ENCODE data around the gene VTN.

VTN gene

DNA sequence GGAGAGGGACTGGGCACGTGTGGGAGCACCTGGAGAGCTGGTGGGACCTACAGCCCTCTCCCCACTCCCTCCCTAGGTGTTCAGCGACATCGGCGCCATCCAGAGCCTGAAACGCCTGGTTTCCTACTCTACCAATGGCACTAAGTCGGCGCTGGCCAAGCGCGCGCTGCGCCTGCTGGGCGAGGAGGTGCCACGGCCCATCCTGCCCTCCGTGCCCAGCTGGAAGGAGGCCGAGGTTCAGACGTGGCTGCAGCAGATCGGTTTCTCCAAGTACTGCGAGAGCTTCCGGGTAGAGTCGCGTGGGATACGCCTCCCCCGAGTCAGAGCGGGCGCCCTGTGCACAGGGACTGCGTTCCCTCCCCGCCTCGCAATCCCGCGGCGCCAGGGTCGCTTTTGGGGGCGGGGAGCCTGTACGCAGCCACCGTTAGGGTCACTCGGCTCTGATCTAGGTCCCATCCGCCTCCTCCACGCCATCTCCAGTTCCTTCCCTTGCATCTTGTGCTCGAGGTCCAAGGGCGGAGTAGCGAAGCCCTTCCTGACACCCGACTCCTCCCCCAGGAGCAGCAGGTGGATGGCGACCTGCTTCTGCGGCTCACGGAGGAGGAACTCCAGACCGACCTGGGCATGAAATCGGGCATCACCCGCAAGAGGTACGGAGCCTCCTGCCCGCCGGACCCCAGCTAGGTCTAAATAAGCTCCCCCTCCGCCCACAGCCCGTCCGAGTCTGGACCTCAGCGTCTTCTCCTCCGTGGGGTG, 14.4 kb upstream of the VTN start:
- Mint-ChIP-seq H3K9me3 (no peaks in the 10 kb centered on the region), H3K27me3 (no peaks in the 10 kb centered on the region), H3K36me3 (peaks cover 7% of the 10 kb centered on the region), H3K4me1 (peaks cover 39% of the 10 kb centered on the region), H3K27ac (peak overlapping the region; percentile 76), H3K4me3 (peak overlapping the region; percentile 94)

DNA sequence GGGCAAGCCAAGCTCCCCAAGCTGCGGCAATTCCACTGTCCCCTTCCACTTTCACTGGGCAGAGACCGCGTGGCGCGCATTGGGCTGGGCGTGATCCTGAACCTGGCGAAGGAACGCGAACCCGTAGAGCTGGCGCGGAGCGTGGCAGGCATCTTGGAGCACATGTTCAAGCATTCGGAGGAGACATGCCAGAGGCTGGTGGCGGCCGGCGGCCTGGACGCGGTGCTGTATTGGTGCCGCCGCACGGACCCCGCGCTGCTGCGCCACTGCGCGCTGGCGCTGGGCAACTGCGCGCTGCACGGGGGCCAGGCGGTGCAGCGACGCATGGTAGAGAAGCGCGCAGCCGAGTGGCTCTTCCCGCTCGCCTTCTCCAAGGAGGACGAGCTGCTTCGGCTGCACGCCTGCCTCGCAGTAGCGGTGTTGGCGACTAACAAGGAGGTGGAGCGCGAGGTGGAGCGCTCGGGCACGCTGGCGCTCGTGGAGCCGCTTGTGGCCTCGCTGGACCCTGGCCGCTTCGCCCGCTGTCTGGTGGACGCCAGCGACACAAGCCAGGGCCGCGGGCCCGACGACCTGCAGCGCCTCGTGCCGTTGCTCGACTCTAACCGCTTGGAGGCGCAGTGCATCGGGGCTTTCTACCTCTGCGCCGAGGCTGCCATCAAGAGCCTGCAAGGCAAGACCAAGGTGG, 11.2 kb upstream of the VTN start:
- no peaks in the 10 kb centered on the region for H3K27me3 Mint-ChIP-seq
- no peak overlapping the region for H3K27ac Mint-ChIP-seq
- peak overlapping the region; percentile 49 for H3K4me3 Mint-ChIP-seq
- H3K4me1 Mint-ChIP-seq: peaks cover 34% of the 10 kb centered on the region
- H3K9me3 Mint-ChIP-seq: no peaks in the 10 kb centered on the region
- H3K36me3 Mint-ChIP-seq: peaks cover 6% of the 10 kb centered on the region

DNA sequence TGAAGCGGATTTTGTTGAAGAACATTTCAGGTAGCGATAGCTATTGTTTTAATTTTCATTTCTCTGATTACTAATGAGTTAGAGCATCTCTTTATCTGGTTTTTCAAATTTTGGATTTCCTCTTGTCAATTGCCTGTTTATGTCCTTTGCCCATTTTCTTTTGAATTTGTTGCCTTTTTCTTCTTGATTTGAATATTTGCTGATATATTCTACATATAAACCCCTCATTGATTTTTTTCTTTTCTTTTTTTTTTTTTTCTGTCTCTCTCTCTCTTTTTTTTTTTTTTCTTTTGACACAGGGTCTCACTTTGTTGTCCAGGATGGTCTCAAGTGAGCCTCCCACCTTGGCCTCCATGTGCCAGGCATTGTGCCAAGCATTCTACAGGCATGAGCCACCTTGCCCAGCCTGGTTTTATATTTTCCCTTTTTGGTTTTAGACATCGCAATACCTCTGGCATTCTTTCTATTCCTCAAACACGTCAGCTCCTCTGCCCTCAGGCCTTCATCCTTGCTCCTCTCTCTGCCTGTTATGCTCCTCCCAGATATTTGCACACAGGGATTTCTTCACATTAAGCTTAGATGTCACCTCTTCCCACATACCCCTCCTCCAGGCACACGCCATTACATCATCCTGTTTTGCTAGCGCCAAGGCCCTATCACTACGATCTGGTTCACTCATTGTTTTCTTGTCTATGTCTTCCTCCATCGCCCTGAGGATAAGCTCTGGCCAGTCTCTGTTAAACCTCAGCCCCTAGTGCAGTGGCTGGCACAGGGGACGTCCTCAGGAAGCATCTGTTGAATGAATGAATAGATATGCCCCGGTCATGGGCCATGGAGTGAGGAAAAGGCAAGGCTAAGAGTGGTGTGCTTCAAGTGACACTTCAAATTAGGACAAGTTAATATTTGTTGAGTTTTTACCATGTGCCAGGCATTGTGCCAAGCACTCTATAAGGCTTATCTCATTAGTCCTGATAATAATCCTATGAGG, 10.0 kb upstream of the VTN start:
- Mint-ChIP-seq H3K4me3 (no peak overlapping the region), H3K4me1 (peaks cover 29% of the 10 kb centered on the region), H3K27me3 (no peaks in the 10 kb centered on the region), H3K36me3 (peaks cover 6% of the 10 kb centered on the region), H3K9me3 (no peaks in the 10 kb centered on the region), H3K27ac (no peak overlapping the region)

DNA sequence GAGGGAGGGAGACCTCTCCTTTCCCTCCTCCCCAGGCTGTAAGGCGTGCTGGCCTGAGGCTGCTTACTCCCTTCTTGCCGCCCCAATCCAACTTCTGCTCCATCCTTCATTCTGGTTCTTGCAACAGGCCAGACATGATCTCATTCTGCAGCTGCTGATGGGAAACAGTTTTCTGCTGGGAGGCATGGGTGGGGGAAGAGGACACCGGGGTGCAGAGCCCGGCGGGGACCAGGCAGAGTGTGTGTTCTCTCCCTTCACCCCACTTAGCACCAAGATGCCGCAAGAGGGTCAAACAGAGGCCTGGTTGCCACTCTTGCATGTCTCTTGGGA, 2.8 kb upstream of the VTN start:
- H3K4me3 Mint-ChIP-seq: peak overlapping the region; percentile 85
- peaks cover 21% of the 10 kb centered on the region for H3K4me1 Mint-ChIP-seq
- peak overlapping the region; percentile 68 for H3K27ac Mint-ChIP-seq
- no peaks in the 10 kb centered on the region for H3K27me3 Mint-ChIP-seq
- no peaks in the 10 kb centered on the region for H3K9me3 Mint-ChIP-seq
- H3K36me3 Mint-ChIP-seq: no peaks in the 10 kb centered on the region

DNA sequence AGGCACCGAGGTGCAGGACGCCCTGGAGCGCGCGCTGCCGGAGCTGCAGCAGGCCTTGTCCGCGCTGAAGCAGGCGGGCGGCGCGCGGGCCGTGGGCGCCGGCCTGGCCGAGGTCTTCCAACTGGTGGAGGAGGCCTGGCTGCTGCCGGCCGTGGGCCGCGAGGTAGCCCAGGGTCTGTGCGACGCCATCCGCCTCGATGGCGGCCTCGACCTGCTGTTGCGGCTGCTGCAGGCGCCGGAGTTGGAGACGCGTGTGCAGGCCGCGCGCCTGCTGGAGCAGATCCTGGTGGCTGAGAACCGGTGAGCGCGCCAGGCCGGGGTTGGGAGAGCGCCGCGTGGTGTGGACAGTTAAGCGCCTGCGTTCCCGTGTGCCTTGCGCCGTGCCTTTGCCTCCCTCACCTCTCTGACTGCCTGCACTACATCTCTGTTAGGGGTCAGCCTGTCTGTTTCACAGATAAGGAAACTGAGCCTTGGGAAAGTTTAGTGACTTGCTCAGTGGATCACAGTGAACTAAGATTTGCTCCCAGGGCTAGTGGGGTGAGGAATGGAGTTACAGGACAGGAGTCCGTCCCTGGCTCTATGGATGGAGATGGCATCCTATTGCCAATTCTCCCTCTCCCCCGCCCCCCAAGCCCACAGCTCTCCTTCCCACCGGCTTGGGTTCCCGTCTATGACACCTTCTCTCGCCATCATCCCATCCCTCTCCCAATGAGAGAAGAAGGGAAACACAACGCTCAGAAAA, 2.3 kb upstream of the VTN start:
- Mint-ChIP-seq H3K4me3 (peak overlapping the region; percentile 96), H3K4me1 (peaks cover 21% of the 10 kb centered on the region), H3K36me3 (no peaks in the 10 kb centered on the region), H3K9me3 (no peaks in the 10 kb centered on the region), H3K27me3 (no peaks in the 10 kb centered on the region), H3K27ac (peak overlapping the region; percentile 68)

DNA sequence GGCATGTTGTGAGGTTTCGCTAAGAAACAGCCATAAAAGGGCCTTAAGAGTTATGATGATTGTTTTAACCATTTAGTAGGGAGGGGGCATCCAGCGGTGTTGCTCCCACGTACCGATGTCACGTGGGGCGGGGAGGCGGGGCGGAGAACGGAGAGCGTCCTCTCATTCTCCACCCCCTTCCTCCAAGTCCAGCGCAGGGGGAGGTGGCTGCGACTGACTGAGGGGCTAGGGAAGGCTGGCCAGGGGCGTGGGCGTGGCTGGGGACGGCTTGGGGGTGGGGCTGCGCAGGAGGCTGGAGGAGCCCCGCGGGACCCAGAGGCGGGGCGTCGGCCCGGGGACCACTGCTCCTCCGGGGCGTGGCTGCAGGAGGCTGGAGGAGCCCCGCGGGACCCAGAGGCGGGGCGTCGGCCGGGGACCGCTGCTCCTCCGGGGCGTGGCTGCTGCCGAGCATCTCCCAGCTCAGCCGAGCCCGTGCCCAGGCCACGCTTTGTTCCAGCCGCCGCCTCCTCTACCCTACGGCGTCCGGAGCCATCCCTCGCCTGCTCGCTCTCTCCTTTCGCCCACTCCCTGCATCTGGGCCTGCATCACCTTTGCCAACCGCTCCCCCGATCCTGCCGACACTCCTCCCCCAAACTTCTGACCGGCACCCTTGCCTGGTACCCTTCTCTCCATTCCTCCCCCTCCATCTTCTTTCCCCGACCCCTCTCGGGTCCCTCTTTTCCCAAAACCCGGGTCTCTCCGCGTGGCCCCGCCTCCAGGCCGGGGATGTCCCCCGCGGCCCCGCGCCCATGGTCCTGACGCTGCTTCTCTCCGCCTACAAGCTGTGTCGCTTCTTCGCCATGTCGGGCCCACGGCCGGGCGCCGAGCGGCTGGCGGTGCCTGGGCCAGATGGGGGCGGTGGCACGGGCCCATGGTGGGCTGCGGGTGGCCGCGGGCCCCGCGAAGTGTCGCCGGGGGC, 1.4 kb upstream of the VTN start, which contains the start of gene SARM1:
SARM1 (plus strand) TSS at position 450 of the 958 bp plus-strand sequence; CDS start at position 789, 339 bp downstream.
- peak within 1 kb of the TSS; percentile 92 for H3K27ac Mint-ChIP-seq
- no peaks in the 10 kb centered on the region for H3K27me3 Mint-ChIP-seq
- no peaks in the 10 kb centered on the region for H3K36me3 Mint-ChIP-seq
- H3K4me1 Mint-ChIP-seq: peaks cover 21% of the 10 kb centered on the region
- peak within 1 kb of the TSS; percentile 96 for H3K4me3 Mint-ChIP-seq
- no peaks in the 10 kb centered on the region for H3K9me3 Mint-ChIP-seq

DNA sequence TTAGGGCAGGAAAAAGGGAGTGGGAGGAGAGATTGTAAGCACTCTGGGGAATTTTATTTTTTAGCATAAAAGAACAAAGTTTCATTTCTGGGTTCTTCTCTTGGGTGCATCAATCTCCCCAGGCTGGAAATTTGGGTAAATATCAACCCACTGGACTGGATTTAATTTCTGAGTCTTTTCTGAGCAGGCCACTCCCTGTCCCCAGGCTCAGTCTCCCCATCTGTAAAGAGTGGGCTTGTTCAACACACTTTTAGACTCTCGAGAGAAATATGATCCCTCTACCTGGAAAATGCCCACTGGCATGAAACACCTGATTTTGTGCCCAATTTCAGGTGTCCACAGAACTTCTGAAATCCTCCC, 617 bp upstream of the VTN start:
- Mint-ChIP-seq H3K4me1 (peaks cover 21% of the 10 kb centered on the region), H3K27me3 (no peaks in the 10 kb centered on the region), H3K4me3 (peak overlapping the region; percentile 96), H3K27ac (no peak overlapping the region), H3K36me3 (no peaks in the 10 kb centered on the region), H3K9me3 (no peaks in the 10 kb centered on the region)

DNA sequence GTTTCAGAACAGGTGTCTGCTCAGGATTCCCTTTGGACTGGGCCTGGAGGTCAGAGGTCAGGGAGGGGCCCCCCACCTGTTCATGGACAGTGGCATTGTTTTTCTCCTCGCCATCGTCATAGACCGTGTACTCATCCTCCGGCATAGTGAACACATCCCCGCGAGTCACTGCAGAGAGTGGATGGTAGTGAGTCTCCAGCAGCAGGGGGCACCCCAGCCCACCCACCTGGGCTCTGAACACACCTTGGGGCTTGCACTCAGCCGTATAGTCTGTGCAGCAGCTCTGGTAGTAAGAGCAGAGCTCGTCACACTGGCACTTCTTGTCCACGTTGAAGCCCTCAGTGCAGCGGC, 448 bp downstream of the VTN start:
- H3K27ac Mint-ChIP-seq: no peak overlapping the region
- no peaks in the 10 kb centered on the region for H3K36me3 Mint-ChIP-seq
- peaks cover 18% of the 10 kb centered on the region for H3K4me1 Mint-ChIP-seq
- no peak overlapping the region for H3K4me3 Mint-ChIP-seq
- H3K9me3 Mint-ChIP-seq: no peaks in the 10 kb centered on the region
- no peaks in the 10 kb centered on the region for H3K27me3 Mint-ChIP-seq

DNA sequence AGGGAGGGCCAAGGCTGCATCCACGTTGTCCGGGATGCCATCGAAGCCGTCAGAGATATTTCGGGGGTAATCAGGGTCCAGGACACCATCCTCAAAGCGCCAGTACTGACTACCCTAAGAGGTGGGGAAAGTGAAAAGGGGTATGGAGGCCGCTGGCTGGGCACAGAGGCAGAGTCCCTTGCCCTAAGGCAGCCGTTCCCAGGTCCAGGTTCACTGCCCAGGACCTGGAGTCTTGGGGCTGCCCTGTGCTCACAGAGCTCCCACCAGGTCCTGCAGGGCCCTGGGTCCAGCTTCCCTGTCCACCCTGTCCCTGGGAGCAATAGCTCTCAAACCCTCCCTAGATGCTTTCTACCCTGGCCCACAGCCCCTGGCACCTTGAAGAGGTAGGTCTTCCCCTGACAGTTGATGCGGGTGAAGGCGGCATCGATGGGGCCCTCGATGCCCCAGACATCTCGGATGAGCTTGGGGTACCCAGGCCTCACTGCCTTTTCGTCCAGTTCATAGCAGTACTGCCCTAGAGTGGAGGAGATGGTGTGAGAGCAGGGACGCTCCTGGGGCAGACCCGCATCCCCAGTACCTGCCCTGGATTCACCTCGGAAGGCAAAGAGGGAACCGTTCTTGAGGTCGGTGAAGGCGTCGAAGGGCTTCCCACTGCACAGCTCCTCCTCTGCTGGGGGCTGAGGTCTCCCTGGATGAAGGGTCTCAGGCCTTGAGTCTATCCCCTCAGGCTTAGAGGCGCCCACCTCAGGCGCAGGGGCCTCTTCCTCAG, 1.0 kb downstream of the VTN start:
- no peak overlapping the region for H3K27ac Mint-ChIP-seq
- H3K27me3 Mint-ChIP-seq: no peaks in the 10 kb centered on the region
- H3K4me1 Mint-ChIP-seq: peaks cover 18% of the 10 kb centered on the region
- H3K36me3 Mint-ChIP-seq: no peaks in the 10 kb centered on the region
- H3K9me3 Mint-ChIP-seq: no peaks in the 10 kb centered on the region
- no peak overlapping the region for H3K4me3 Mint-ChIP-seq

DNA sequence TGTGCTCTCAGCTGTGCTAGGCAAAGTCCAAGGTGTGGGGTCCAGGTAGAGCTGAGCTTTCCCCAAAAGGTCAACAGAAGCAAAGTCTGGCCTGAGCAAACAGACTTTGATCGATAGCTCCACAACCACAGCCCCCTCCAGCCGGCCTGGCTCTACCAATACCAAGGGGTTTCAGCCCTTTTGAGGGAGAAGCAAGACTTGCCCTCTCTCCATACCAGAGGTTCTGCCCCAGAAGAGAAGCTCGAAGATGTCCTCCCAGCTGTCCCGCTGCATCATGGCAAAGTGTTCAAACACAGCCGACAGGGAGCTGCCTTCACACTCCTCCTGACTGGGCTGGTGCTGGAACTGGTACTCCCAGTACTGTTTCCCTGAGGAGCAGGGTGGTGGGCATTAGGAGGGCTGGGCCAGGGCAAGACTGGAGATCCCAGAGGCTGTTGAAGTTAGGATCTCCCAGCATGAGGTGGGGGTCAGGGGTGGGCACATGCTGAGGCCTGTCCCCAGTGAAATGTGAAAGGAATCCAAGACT, 1.7 kb downstream of the VTN start:
- Mint-ChIP-seq H3K9me3 (no peaks in the 10 kb centered on the region), H3K27me3 (no peaks in the 10 kb centered on the region), H3K36me3 (peaks cover 2% of the 10 kb centered on the region), H3K27ac (no peak overlapping the region), H3K4me1 (peaks cover 14% of the 10 kb centered on the region), H3K4me3 (no peak overlapping the region)

DNA sequence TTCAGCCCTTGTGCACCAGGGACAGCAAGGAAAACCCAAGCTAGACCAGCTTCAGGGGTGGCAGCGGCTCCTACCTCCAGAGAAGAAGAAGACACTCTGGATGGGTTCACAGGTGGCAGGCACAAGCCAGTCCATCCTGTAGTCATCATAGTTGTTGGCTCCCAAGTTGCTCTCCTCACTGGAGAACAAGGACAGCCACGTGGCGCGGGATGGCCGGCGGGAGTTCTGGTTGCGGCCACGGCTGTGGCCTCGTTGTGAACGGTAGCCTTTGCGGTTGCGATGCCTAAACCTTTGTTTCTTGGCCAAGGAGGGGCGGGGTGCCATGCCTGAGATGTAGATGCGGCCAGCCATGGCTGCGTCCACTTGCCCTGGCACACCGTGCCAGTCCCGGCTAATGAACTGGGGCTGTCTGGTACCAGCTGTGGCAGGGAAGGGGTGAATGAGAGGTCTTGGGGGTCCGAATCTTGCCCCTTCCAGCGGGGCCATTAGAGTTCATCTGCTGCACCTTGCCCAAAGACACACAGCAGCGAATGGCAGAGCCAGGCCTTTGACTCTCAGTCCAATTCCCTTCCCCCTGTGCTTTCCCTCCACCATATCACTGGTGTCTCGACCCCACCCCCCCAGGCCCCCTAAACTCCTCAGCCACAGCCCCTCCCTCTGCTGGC, 2.3 kb downstream of the VTN start:
- Mint-ChIP-seq H3K36me3 (peaks cover 2% of the 10 kb centered on the region), H3K4me1 (peaks cover 8% of the 10 kb centered on the region), H3K27me3 (no peaks in the 10 kb centered on the region), H3K9me3 (no peaks in the 10 kb centered on the region), H3K4me3 (no peak overlapping the region), H3K27ac (no peak overlapping the region)

DNA sequence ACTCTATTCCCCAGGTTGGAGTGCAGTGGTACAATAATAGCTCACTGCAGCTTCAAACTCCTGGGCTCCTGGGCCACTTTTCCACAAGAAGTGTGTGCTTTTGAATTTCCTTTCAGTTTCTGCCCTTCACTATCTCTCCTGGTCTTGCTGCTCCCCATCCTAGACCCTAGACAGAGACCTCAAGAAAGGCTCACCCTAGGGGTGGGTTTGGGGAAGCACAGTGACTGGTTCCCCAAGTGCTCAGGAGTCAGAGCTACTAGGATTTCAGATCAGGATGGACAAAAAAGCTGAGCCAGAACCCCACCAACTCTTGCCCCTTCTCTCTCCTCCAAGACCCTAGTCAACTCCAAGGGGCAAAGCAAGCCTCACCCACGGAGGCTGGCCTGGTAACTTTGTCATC, 3.5 kb downstream of the VTN start:
- H3K27me3 Mint-ChIP-seq: no peaks in the 10 kb centered on the region
- H3K4me1 Mint-ChIP-seq: peaks cover 5% of the 10 kb centered on the region
- peaks cover 2% of the 10 kb centered on the region for H3K36me3 Mint-ChIP-seq
- H3K27ac Mint-ChIP-seq: peak overlapping the region; percentile 55
- H3K4me3 Mint-ChIP-seq: no peak overlapping the region
- no peaks in the 10 kb centered on the region for H3K9me3 Mint-ChIP-seq

DNA sequence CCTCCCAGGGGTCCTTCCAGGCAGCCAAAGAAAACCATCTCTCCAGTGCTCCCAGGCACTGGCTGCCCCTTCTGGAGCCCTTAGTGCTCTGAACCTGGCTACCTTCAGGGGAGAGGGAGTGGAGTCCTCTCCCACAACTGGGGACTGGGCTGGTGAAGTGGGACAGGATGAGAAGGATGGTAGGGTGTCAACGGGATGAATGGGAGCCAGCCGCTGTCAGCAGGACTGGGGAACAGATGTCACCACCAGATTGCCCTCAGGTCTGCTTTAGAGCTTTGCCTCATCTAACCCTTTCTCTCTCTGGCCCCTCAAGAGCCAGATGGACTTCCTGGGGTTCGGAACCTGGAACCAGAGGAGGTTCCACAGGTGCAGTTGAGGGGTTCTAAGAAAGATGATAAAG, 4.6 kb downstream of the VTN start:
- no peaks in the 10 kb centered on the region for H3K27me3 Mint-ChIP-seq
- no peak overlapping the region for H3K4me3 Mint-ChIP-seq
- H3K4me1 Mint-ChIP-seq: no peaks in the 10 kb centered on the region
- peaks cover 5% of the 10 kb centered on the region for H3K36me3 Mint-ChIP-seq
- no peaks in the 10 kb centered on the region for H3K9me3 Mint-ChIP-seq
- H3K27ac Mint-ChIP-seq: no peak overlapping the region
